Prostate gland (tissue), 2 donors: ENCODE measurements around the gene TNFRSF14. TPM values are rescaled to one million over a fixed set of nuclear protein-coding genes. Genes with fewer than 3 reads are reported as not detected.
"Not testable (repeated sequence)": the region's sequence is repeated elsewhere in the genome, so short reads cannot be mapped to it uniquely, and the experiment has no call there.

Experiments
- DNase-seq: peaks from one replicate; pipeline ENCODE4 v3.0.0-alpha.2; 2019; ENCODE audit warnings: low spot score
- H3K27ac ChIP-seq, 2 donors: fragments of 200-600 bp; sonication (generic); 2 replicates each; pipeline ENCODE4 v1.5.1; 2017 to 2019
- H3K27me3 ChIP-seq: fragments of 200-600 bp; sonication (generic); replicated peaks from 2 replicates; pipeline ENCODE4 v1.5.1; 2019; ENCODE audit not compliant: insufficient read depth
- H3K36me3 ChIP-seq, 2 donors: fragments of 200-600 bp; sonication (generic); 1 replicate in 1 of 2; 2 replicates in 1 of 2; pipeline versions ENCODE4 v1.5.1 to v1.8.1; 2017 to 2019
- H3K4me1 ChIP-seq: fragments of 200-600 bp; sonication (generic); replicated peaks from 2 replicates; pipeline ENCODE4 v1.5.1; 2019
- H3K4me3 ChIP-seq, 2 donors: fragments of 200-600 bp; sonication (generic); 2 replicates each; pipeline ENCODE4 v1.5.1; 2017 to 2019
- H3K9me3 ChIP-seq: fragments of 200-600 bp; sonication (generic); 2 replicates; pipeline ENCODE4 v1.5.1; 2017
- POLR2A ChIP-seq: fragments of 450-650 bp; IDR thresholded peaks from one replicate; pipeline ENCODE4 v1.6.1; 2016; ENCODE audit warnings: antibody characterized with exemption, mild to moderate bottlenecking
- POLR2AphosphoS5 ChIP-seq: sonication (generic); formaldehyde crosslinking; IDR thresholded peaks from one replicate; pipeline ENCODE4 v1.6.1; 2017; ENCODE audit warnings: antibody characterized with exemption
- WGBS: methylation state at CpG from one replicate; pipeline ENCODE4 v1.1.5; 2018; 5-methylcytosine and 5-hydroxymethylcytosine counted together
- intact Hi-C: fragments of 100-400 bp; cut with DNase I; formaldehyde crosslinking; loops from one replicate; pipeline ENCODE4 v1.14.2; 2022
- total RNA-seq, 2 donors: library from RNA; depleted of rRNA; stranded (reverse); fragments of >200 nt; gene quantifications; one replicate each; pipeline ENCODE4 v1.1.0, GENCODE V29; 2016
- TF ChIP-seq, protein P1 (sequence below), 4 experiments: fragments of 200-600 bp in 2 of 4; fragments of 450-650 bp in 2 of 4; sonication (generic) in 2 of 4; IDR thresholded peaks; 1 replicate in 3 of 4; 2 replicates in 1 of 4; pipeline ENCODE4 v1.5.1; 2016 to 2019; ENCODE audit warnings: antibody characterized with exemption in 4 of 4, mild to moderate bottlenecking in 2 of 4, moderate library complexity in 2 of 4

Gene TNFRSF14
- total RNA-seq, 2 donors from 2014 or later: 83.3 to 105 TPM

DNA sequence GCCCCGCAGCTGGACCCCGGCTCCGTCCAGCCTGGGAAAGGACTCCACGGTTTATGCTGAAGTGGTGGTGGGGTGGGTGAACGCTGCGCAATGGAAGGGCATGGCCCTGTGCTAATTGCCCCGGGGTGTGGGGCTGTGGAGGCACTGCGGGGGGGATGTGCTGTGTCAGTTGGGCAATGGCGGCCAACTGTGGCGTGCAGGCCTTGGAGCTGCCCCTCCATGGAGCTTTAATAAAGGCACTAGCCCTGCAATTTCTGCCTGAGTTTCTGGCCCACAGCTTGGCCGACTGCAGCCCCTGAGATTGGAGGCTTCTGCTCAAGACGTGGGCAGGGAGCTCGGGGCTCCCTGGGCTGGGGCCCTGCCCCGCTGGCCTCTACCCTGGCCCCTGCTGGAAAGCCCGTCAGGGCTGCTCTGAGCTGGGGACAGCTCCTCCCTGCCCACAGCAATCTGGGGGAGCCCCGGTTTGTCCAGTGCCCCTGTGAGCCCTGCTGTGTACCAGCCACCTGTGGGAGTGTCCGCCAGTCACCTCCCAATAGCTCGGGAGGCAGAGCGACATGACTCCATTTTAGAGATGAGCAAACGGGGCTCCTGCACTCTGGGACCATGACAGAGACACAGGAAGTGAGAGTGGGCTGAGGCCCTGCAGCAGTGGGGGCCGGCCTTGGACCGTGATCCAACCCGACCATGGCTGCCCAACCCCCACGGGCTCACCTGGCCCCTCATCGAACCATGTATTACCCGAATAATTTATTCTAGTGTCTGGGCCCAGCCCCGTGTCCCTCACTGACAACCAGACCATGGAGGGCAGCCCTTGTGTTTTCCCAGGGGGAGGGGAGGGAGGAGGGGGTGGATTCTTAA lies 8.7 kb upstream of the TNFRSF14 start:
- whole genome bisulfite sequencing: 25% methylated on average over 27 of the region's 27 CpGs
- Histone ChIP-seq H3K27ac (peak overlapping the region; percentile 98 to 99), H3K9me3 (no peaks in the 10 kb centered on the region), H3K4me1 (peaks cover 23% of the 10 kb centered on the region), H3K27me3 (no peaks in the 10 kb centered on the region), H3K4me3 (peak overlapping the region; percentile 17 to 38), H3K36me3 (no peaks in the 10 kb centered on the region)
- no peak for DNase-seq
- TF ChIP-seq POLR2AphosphoS5 (no peak), POLR2A (peak; percentile 35)
- intact Hi-C loops: loop anchor here (1.0 to 5.0 kb wide), 2 partner anchors 135 to 350 kb away; partner anchors contain the start of gene PEX10

DNA sequence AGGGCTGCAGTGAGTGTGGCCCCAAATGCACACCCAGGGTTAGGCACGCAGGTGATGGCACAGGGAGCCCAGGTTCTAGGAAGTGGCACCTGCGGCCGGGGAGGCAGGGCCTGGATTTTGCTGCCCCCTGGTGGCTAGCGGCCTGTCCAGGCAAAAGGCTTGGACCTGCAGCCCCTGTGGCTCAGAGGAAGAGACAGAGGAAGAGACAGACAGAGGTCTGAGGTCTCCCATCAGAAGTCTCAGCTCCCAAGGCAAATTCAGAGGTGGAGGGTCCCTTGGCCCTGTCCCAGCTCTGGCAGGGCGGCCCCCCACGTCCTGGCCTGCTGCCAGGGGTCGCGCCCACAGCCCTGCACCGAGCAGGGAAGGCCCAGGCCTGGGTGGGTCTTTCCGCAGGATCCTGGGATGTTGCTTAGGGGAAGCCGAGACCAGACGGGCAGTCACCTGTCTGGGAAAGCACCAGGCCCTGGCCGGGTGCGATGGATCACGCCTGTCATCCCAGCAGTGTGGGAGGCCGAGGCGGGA lies 8.0 kb upstream of the TNFRSF14 start:
- no peaks in the 10 kb centered on the region for H3K27me3 ChIP-seq
- intact Hi-C loops: loop anchor here (5.0 kb wide), 1 partner anchor 351 kb away; no protein-coding TSS in a partner anchor
- DNase-seq: peak; percentile 86
- no peaks in the 10 kb centered on the region for H3K36me3 ChIP-seq
- H3K4me3 ChIP-seq: peak overlapping the region; percentile 3 to 22
- H3K27ac ChIP-seq: peak overlapping the region; percentile 98 to 99
- TF ChIP-seq POLR2AphosphoS5: peak; percentile 58
- TF ChIP-seq, protein P1, sequence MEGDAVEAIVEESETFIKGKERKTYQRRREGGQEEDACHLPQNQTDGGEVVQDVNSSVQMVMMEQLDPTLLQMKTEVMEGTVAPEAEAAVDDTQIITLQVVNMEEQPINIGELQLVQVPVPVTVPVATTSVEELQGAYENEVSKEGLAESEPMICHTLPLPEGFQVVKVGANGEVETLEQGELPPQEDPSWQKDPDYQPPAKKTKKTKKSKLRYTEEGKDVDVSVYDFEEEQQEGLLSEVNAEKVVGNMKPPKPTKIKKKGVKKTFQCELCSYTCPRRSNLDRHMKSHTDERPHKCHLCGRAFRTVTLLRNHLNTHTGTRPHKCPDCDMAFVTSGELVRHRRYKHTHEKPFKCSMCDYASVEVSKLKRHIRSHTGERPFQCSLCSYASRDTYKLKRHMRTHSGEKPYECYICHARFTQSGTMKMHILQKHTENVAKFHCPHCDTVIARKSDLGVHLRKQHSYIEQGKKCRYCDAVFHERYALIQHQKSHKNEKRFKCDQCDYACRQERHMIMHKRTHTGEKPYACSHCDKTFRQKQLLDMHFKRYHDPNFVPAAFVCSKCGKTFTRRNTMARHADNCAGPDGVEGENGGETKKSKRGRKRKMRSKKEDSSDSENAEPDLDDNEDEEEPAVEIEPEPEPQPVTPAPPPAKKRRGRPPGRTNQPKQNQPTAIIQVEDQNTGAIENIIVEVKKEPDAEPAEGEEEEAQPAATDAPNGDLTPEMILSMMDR (IDR thresholded peaks at IDR 0.05): peak; percentile 97 to 99 (median 98)
- TF ChIP-seq POLR2A: no peak
- no peaks in the 10 kb centered on the region for H3K9me3 ChIP-seq
- H3K4me1 ChIP-seq: peaks cover 23% of the 10 kb centered on the region
- 16% methylated on average over 17 of the region's 17 CpGs for WGBS

- WGBS: 78% methylated on average over 20 of the region's 28 CpGs
- not testable (repeated sequence) for H3K36me3 ChIP-seq, DNase-seq, H3K27me3 ChIP-seq, H3K4me3 ChIP-seq, H3K9me3 ChIP-seq
- intact Hi-C loops: loop anchor here (5.0 kb wide), 1 partner anchor 352 kb away; no protein-coding TSS in a partner anchor
- Histone ChIP-seq H3K4me1 (peaks cover 23% of the 10 kb centered on the region), H3K27ac (peak overlapping the region; percentile 98 to 99)
These were observed 6.7 kb upstream of the TNFRSF14 start for GRCh38 chr1:2549367-2550029.

- Histone ChIP-seq H3K4me1 (peaks cover 27% of the 10 kb centered on the region), H3K27ac (peak overlapping the region in 1 of 2 donors; percentile 99)
- intact Hi-C loops, DNase-seq, H3K4me3 ChIP-seq, H3K36me3 ChIP-seq, H3K27me3 ChIP-seq, H3K9me3 ChIP-seq: not testable (repeated sequence)
- WGBS: 80% methylated on average over 9 of the region's 12 CpGs
These were observed 5.8 kb upstream of the TNFRSF14 start for GRCh38 chr1:2550309-2550861.

DNA sequence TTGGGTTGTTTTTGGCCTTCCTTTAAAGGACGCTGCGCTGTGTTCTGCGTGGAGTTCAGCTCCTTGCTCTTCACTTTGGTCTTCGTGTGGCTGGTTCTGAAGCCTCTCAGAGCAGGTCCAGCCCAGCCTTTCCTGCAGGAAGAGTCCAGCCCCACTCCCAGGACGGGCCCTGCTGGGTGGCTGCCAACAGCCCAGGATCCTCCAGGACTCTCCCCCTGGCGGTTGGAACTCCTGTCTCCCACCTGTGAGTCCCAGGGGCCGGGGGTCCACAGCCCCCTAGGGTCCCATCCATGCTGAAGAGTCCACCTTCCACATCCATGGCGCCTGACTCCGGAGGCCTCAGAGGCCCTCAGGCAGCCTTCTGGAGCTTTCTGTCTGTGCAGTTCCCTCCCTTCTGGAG lies 4.6 kb upstream of the TNFRSF14 start:
- H3K9me3 ChIP-seq, H3K36me3 ChIP-seq, intact Hi-C loops, H3K27me3 ChIP-seq, DNase-seq, H3K4me3 ChIP-seq, H3K27ac ChIP-seq: not testable (repeated sequence)
- WGBS: 82% methylated on average over 9 of the region's 9 CpGs
- peaks cover 30% of the 10 kb centered on the region for H3K4me1 ChIP-seq

- Histone ChIP-seq H3K9me3 (no peaks in the 10 kb centered on the region), H3K36me3 (no peaks in the 10 kb centered on the region), H3K4me1 (peaks cover 30% of the 10 kb centered on the region), H3K27ac (no peak overlapping the region), H3K27me3 (no peaks in the 10 kb centered on the region), H3K4me3 (no peak overlapping the region)
- TF ChIP-seq POLR2AphosphoS5 (no peak), POLR2A (no peak)
- TF ChIP-seq, protein P1 (IDR thresholded peaks at IDR 0.05): no peak
- WGBS: 83% methylated on average over 26 of the region's 26 CpGs
- intact Hi-C loops: no loop called here
- DNase-seq: no peak
These were observed 4.0 kb upstream of the TNFRSF14 start for GRCh38 chr1:2552189-2552588.

GRCh38 chr1:2553076-2553475 lies 3.1 kb upstream of the TNFRSF14 start:
- H3K36me3 ChIP-seq, intact Hi-C loops, H3K27me3 ChIP-seq, H3K9me3 ChIP-seq, H3K27ac ChIP-seq, H3K4me3 ChIP-seq, DNase-seq: not testable (repeated sequence)
- 70% methylated on average over 7 of the region's 9 CpGs for WGBS
- peaks cover 30% of the 10 kb centered on the region for H3K4me1 ChIP-seq
